Esophagus squamous epithelium (tissue), 5 donors: Measurements from ENCODE around the gene ATP8A1. TPM values are rescaled to one million over a fixed set of nuclear protein-coding genes. Genes with fewer than 3 reads are reported as not detected.

Experiments used
- DNase-seq: peaks from one replicate; lab custom pipeline; 2025; lab: John Stamatoyannopoulos, UW
- H3K27ac ChIP-seq, 4 donors: fragments of 200-600 bp; sonication (generic); one replicate each; pipeline ENCODE4 v1.5.1; 2016 to 2019; ENCODE audit warnings: mild to moderate bottlenecking in 1 of 4
- H3K27me3 ChIP-seq, 4 donors: fragments of 200-600 bp; sonication (generic); 1 replicate in 3 of 4; 2 replicates in 1 of 4; pipeline versions ENCODE4 v1.5.1 to v1.6.0; 2017 to 2021; ENCODE audit warnings: antibody characterized with exemption in 1 of 4
- H3K36me3 ChIP-seq, 3 donors: fragments of 200-600 bp; sonication (generic); one replicate each; pipeline ENCODE4 v1.5.1; 2016 to 2019
- H3K4me1 ChIP-seq, 3 donors: fragments of 200-600 bp; sonication (generic); one replicate each; pipeline ENCODE4 v1.5.1; 2017 to 2019
- H3K4me3 ChIP-seq, 4 donors: fragments of 200-600 bp; sonication (generic); 1 replicate in 3 of 4; 2 replicates in 1 of 4; pipeline ENCODE4 v1.5.1; 2016 to 2019; ENCODE audit warnings: mild to moderate bottlenecking in 2 of 4, moderate library complexity in 1 of 4
- H3K9me3 ChIP-seq, 3 donors: fragments of 200-600 bp; sonication (generic); one replicate each; pipeline ENCODE4 v1.5.1; 2016 to 2019
- CTCF ChIP-seq, 6 experiments: fragments of 450-650 bp in 4 of 6; fragments of 200-600 bp in 2 of 6; sonication (generic) in 2 of 6; IDR thresholded peaks; one replicate each; pipeline ENCODE4 v1.5.1; 2016 to 2019; ENCODE audit warnings: antibody characterized with exemption in 6 of 6, mild to moderate bottlenecking in 4 of 6, moderate library complexity in 4 of 6
- POLR2A ChIP-seq, 4 donors: fragments of 450-650 bp; IDR thresholded peaks; one replicate each; pipeline ENCODE4 v1.6.1; 2017; ENCODE audit warnings: antibody characterized with exemption in 4 of 4, mild to moderate bottlenecking in 4 of 4, moderate library complexity in 3 of 4
- WGBS, 2 donors: methylation state at CpG; one replicate each; pipeline ENCODE4 v1.1.5; 2018; 5-methylcytosine and 5-hydroxymethylcytosine counted together
- intact Hi-C: fragments of 100-400 bp; cut with DNase I; formaldehyde crosslinking; loops from one replicate; pipeline ENCODE4 v1.15.0; 2022
- total RNA-seq, 4 donors: library from RNA; depleted of rRNA; stranded (reverse); fragments of >200 nt; gene quantifications; one replicate each; pipeline ENCODE4 v1.1.0, GENCODE V29; 2016
- donor health status: DM: yes; HTN: yes; CAD: no.

ATP8A1 gene
- total RNA-seq, 4 donors from 2014 or later = 1.9 to 11.8 (median 3.3) TPM

- no peak overlapping the region for H3K4me3 ChIP-seq
- no peaks in the 10 kb centered on the region for H3K9me3 ChIP-seq
- H3K36me3 ChIP-seq = no peaks in the 10 kb centered on the region
- intact Hi-C loops = no loop called here
- TF ChIP-seq POLR2A (IDR thresholded peaks at IDR 0.05) (no peak), CTCF (IDR thresholded peaks at IDR 0.05) (no peak)
- 64 to 72% methylated on average over 2 of the region's 2 CpGs for WGBS, 2 donors
- DNase-seq = no peak
- no peaks in the 10 kb centered on the region for H3K4me1 ChIP-seq
- H3K27ac ChIP-seq = no peak overlapping the region
- peaks cover 0 to 16% (median 0%) of the 10 kb centered on the region in 4 donors for H3K27me3 ChIP-seq
Measured at GRCh38 chr4:42672359-42673081, 15.6 kb upstream of the ATP8A1 start.

- no peak for DNase-seq
- H3K4me1 ChIP-seq = no peaks in the 10 kb centered on the region
- intact Hi-C loops = no loop called here
- 44 to 50% methylated on average over 4 of the region's 4 CpGs for WGBS, 2 donors
- TF ChIP-seq CTCF (IDR thresholded peaks at IDR 0.05) (no peak), POLR2A (IDR thresholded peaks at IDR 0.05) (no peak)
- no peak overlapping the region for H3K4me3 ChIP-seq
- H3K27ac ChIP-seq = no peak overlapping the region
- H3K36me3 ChIP-seq = no peaks in the 10 kb centered on the region
- H3K27me3 ChIP-seq = peaks cover 0 to 22% (median 0%) of the 10 kb centered on the region in 4 donors
- no peaks in the 10 kb centered on the region for H3K9me3 ChIP-seq
Measured at GRCh38 chr4:42671431-42672194, 14.7 kb upstream of the ATP8A1 start.

GRCh38 chr4:42658261-42658660, 1.4 kb upstream of the ATP8A1 start:
- Histone ChIP-seq H3K36me3 (no peaks in the 10 kb centered on the region), H3K9me3 (no peaks in the 10 kb centered on the region), H3K27me3 (peaks cover 0 to 3% (median 0%) of the 10 kb centered on the region in 4 donors), H3K27ac (peak overlapping the region in 2 of 4 donors; percentile 90), H3K4me3 (peak overlapping the region in 1 of 4 donors; percentile 97), H3K4me1 (peaks cover 8 to 42% (median 23%) of the 10 kb centered on the region in 3 donors)
- intact Hi-C loops = no loop called here
- WGBS, 2 donors = 41 to 54% methylated on average over 2 of the region's 2 CpGs
- no peak for DNase-seq
- no peak for TF ChIP-seq CTCF (IDR thresholded peaks at IDR 0.05)
- TF ChIP-seq POLR2A (IDR thresholded peaks at IDR 0.05) = no peak

- Histone ChIP-seq H3K27me3 (no peaks in the 10 kb centered on the region), H3K27ac (peak overlapping the region; percentile 71 to 95 (median 84)), H3K36me3 (no peaks in the 10 kb centered on the region), H3K4me3 (peak overlapping the region; percentile 79 to 97 (median 80)), H3K4me1 (peaks cover 8 to 45% (median 23%) of the 10 kb centered on the region in 3 donors), H3K9me3 (no peaks in the 10 kb centered on the region)
- 0% methylated on average over 11 of the region's 31 CpGs; no CpG with 5 or more reads in 1 of the 2 donors for WGBS, 2 donors
- TF ChIP-seq CTCF (IDR thresholded peaks at IDR 0.05) = no peak
- TF ChIP-seq POLR2A (IDR thresholded peaks at IDR 0.05) = no peak
- intact Hi-C loops = no loop called here
- peak; percentile 39 for DNase-seq
Measured at GRCh38 chr4:42656679-42656943, 294 bp downstream of the ATP8A1 start.
